Measurements from ENCODE around the gene PLEKHH1. TPM values are rescaled to one million over a fixed set of nuclear protein-coding genes. Genes with fewer than 3 reads are reported as not detected.
A peak's percentile ranks its signal among the peaks of the same experiment; 100 is the strongest.

PLEKHH1 gene
- total and polyA plus RNA-seq, 4 donors, result 0.46 to 2.4 (median 0.89) TPM

GRCh38 chr14:67515386-67516079, 17.6 kb upstream of the PLEKHH1 start:
- Histone ChIP-seq H3K9me3 (ENCODE audit: control insufficient read depth in 4 of 4, low read length in 3 of 4) (no peaks in the 10 kb centered on the region), H3K4me1 (ENCODE audit: control insufficient read depth in 4 of 4, insufficient read depth in 4 of 4, low read length in 3 of 4) (peaks cover 0 to 12% (median 7%) of the 10 kb centered on the region in 4 donors), H3K4me3 (ENCODE audit: low read depth in 1 of 3, low read length in 3 of 3) (peak overlapping the region in 1 of 3 donors; percentile 94), H3K27ac (ENCODE audit: low read depth in 1 of 2, low read length in 2 of 2) (no peak overlapping the region), H3K36me3 (ENCODE audit: control insufficient read depth in 4 of 4, insufficient read depth in 3 of 4, low read depth in 1 of 4, low read length in 3 of 4) (no peaks in the 10 kb centered on the region), H3K27me3 (ENCODE audit: control insufficient read depth in 4 of 4, insufficient read depth in 4 of 4, low read length in 3 of 4) (no peaks in the 10 kb centered on the region), H3K9ac (ENCODE audit: low read depth in 1 of 2, low read length in 2 of 2) (no peak overlapping the region)
- TF ChIP-seq HNF4A (conservative IDR thresholded peaks at IDR 0.05) (no peak), RAD21 (IDR thresholded peaks at IDR 0.05) (no peak)
- no peak for DNase-seq (ENCODE audit: low spot score)
- WGBS, result 8% methylated on average over 45 of the region's 45 CpGs

- Histone ChIP-seq H3K27me3 (ENCODE audit: control insufficient read depth in 4 of 4, insufficient read depth in 4 of 4, low read length in 3 of 4) (no peaks in the 10 kb centered on the region), H3K9ac (ENCODE audit: low read depth in 1 of 2, low read length in 2 of 2) (no peak overlapping the region), H3K4me3 (ENCODE audit: low read depth in 1 of 3, low read length in 3 of 3) (no peak overlapping the region), H3K4me1 (ENCODE audit: control insufficient read depth in 4 of 4, insufficient read depth in 4 of 4, low read length in 3 of 4) (peaks cover 0 to 12% (median 7%) of the 10 kb centered on the region in 4 donors), H3K27ac (ENCODE audit: low read depth in 1 of 2, low read length in 2 of 2) (no peak overlapping the region), H3K9me3 (ENCODE audit: control insufficient read depth in 4 of 4, low read length in 3 of 4) (no peaks in the 10 kb centered on the region), H3K36me3 (ENCODE audit: control insufficient read depth in 4 of 4, insufficient read depth in 3 of 4, low read depth in 1 of 4, low read length in 3 of 4) (no peaks in the 10 kb centered on the region)
- TF ChIP-seq GABPA (IDR thresholded peaks at IDR 0.05 in 1 of 2, conservative IDR thresholded peaks at IDR 0.05 in 1 of 2) (no peak), ZBTB33 (IDR thresholded peaks at IDR 0.05) (no peak)
- DNase-seq (ENCODE audit: low spot score), result no peak
- 50% methylated on average over 2 of the region's 2 CpGs for WGBS
Measured at GRCh38 chr14:67516676-67517075, 16.4 kb upstream of the PLEKHH1 start.

- peaks cover 0 to 12% (median 7%) of the 10 kb centered on the region in 4 donors for H3K4me1 ChIP-seq (ENCODE audit: control insufficient read depth in 4 of 4, insufficient read depth in 4 of 4, low read length in 3 of 4)
- H3K4me3 ChIP-seq (ENCODE audit: low read depth in 1 of 3, low read length in 3 of 3), result no peak overlapping the region
- peak; percentile 35 to 43 for TF ChIP-seq RAD21 (IDR thresholded peaks at IDR 0.05)
- TF ChIP-seq ZBTB33 (IDR thresholded peaks at IDR 0.05), result no peak
- TF ChIP-seq YY1 (IDR thresholded peaks at IDR 0.05), result no peak
- H3K27me3 ChIP-seq (ENCODE audit: control insufficient read depth in 4 of 4, insufficient read depth in 4 of 4, low read length in 3 of 4), result no peaks in the 10 kb centered on the region
- no peak overlapping the region for H3K27ac ChIP-seq (ENCODE audit: low read depth in 1 of 2, low read length in 2 of 2)
- H3K36me3 ChIP-seq (ENCODE audit: control insufficient read depth in 4 of 4, insufficient read depth in 3 of 4, low read depth in 1 of 4, low read length in 3 of 4), result no peaks in the 10 kb centered on the region
- WGBS, result 33% methylated on average over 12 of the region's 12 CpGs
- DNase-seq (ENCODE audit: low spot score), result no peak
- H3K9ac ChIP-seq (ENCODE audit: low read depth in 1 of 2, low read length in 2 of 2), result no peak overlapping the region
- no peaks in the 10 kb centered on the region for H3K9me3 ChIP-seq (ENCODE audit: control insufficient read depth in 4 of 4, low read length in 3 of 4)
Measured at GRCh38 chr14:67517083-67517482, 16.0 kb upstream of the PLEKHH1 start.

GRCh38 chr14:67519406-67519805, 13.7 kb upstream of the PLEKHH1 start:
- WGBS, result 85% methylated on average over 5 of the region's 5 CpGs
- no peak for DNase-seq (ENCODE audit: low spot score)
- TF ChIP-seq GABPA (IDR thresholded peaks at IDR 0.05 in 1 of 2, conservative IDR thresholded peaks at IDR 0.05 in 1 of 2), result no peak
- no peak for TF ChIP-seq HNF4G (IDR thresholded peaks at IDR 0.05)
- no peak for TF ChIP-seq YY1 (IDR thresholded peaks at IDR 0.05)
- TF ChIP-seq RAD21 (IDR thresholded peaks at IDR 0.05), result no peak
- no peak for TF ChIP-seq SP1 (IDR thresholded peaks at IDR 0.05)
- TF ChIP-seq RXRA (IDR thresholded peaks at IDR 0.05), result no peak
- no peak for TF ChIP-seq FOXA1 (IDR thresholded peaks at IDR 0.05)
- TF ChIP-seq ZBTB33 (IDR thresholded peaks at IDR 0.05), result no peak
- TF ChIP-seq ATF3 (IDR thresholded peaks at IDR 0.05), result no peak
- no peak for TF ChIP-seq FOXA2 (IDR thresholded peaks at IDR 0.05)
- TF ChIP-seq CTCF (IDR thresholded peaks at IDR 0.05; ENCODE audit: low read depth, low read length, missing input control), result no peak
- TF ChIP-seq MAX (IDR thresholded peaks at IDR 0.05), result no peak

More at GRCh38 chr14:67519406-67519805, 13.7 kb upstream of the PLEKHH1 start:
- Histone ChIP-seq H3K36me3 (ENCODE audit: control insufficient read depth in 4 of 4, insufficient read depth in 3 of 4, low read depth in 1 of 4, low read length in 3 of 4) (no peaks in the 10 kb centered on the region), H3K9me3 (ENCODE audit: control insufficient read depth in 4 of 4, low read length in 3 of 4) (no peaks in the 10 kb centered on the region), H3K27me3 (ENCODE audit: control insufficient read depth in 4 of 4, insufficient read depth in 4 of 4, low read length in 3 of 4) (no peaks in the 10 kb centered on the region), H3K27ac (ENCODE audit: low read depth in 1 of 2, low read length in 2 of 2) (no peak overlapping the region), H3K9ac (ENCODE audit: low read depth in 1 of 2, low read length in 2 of 2) (no peak overlapping the region), H3K4me1 (ENCODE audit: control insufficient read depth in 4 of 4, insufficient read depth in 4 of 4, low read length in 3 of 4) (peaks cover 0 to 12% (median 6%) of the 10 kb centered on the region in 4 donors), H3K4me3 (ENCODE audit: low read depth in 1 of 3, low read length in 3 of 3) (no peak overlapping the region)

All from liver (tissue), 9 donors.